ENCODE results near the gene IFI27L1.

The IFI27L1 gene

GRCh38 chr14:94047581-94047980, 33.5 kb upstream of the IFI27L1 start:
- TF ChIP-seq, protein P1, sequence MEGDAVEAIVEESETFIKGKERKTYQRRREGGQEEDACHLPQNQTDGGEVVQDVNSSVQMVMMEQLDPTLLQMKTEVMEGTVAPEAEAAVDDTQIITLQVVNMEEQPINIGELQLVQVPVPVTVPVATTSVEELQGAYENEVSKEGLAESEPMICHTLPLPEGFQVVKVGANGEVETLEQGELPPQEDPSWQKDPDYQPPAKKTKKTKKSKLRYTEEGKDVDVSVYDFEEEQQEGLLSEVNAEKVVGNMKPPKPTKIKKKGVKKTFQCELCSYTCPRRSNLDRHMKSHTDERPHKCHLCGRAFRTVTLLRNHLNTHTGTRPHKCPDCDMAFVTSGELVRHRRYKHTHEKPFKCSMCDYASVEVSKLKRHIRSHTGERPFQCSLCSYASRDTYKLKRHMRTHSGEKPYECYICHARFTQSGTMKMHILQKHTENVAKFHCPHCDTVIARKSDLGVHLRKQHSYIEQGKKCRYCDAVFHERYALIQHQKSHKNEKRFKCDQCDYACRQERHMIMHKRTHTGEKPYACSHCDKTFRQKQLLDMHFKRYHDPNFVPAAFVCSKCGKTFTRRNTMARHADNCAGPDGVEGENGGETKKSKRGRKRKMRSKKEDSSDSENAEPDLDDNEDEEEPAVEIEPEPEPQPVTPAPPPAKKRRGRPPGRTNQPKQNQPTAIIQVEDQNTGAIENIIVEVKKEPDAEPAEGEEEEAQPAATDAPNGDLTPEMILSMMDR (IDR thresholded peaks at IDR 0.05; ENCODE audit: poor library complexity, severe bottlenecking), result no peak
- Histone ChIP-seq H3K36me3 (ENCODE audit: low read depth) (peaks cover 63% of the 10 kb centered on the region), H3K27me3 (ENCODE audit: insufficient read depth, poor library complexity, severe bottlenecking) (no peaks in the 10 kb centered on the region), H3K4me3 (ENCODE audit: severe bottlenecking) (no peak overlapping the region), H3K27ac (ENCODE audit: poor library complexity, severe bottlenecking) (no peak overlapping the region), H3K4me1 (ENCODE audit: insufficient read depth, poor library complexity, severe bottlenecking) (no peaks in the 10 kb centered on the region), H3K9me3 (ENCODE audit: severe bottlenecking) (no peaks in the 10 kb centered on the region)
- ATAC-seq (ENCODE audit: low read depth) (no peak), DNase-seq (ENCODE audit: low spot score) (no peak)

GRCh38 chr14:94048691-94049624, 32.2 kb upstream of the IFI27L1 start:
- peaks cover 73% of the 10 kb centered on the region for H3K36me3 ChIP-seq (ENCODE audit: low read depth)
- no peaks in the 10 kb centered on the region for H3K4me1 ChIP-seq (ENCODE audit: insufficient read depth, poor library complexity, severe bottlenecking)
- TF ChIP-seq, protein P1 (IDR thresholded peaks at IDR 0.05; ENCODE audit: poor library complexity, severe bottlenecking), result no peak
- H3K4me3 ChIP-seq (ENCODE audit: severe bottlenecking), result no peak overlapping the region
- H3K27me3 ChIP-seq (ENCODE audit: insufficient read depth, poor library complexity, severe bottlenecking), result no peaks in the 10 kb centered on the region
- no peak for ATAC-seq (ENCODE audit: low read depth)
- H3K27ac ChIP-seq (ENCODE audit: poor library complexity, severe bottlenecking), result no peak overlapping the region
- DNase-seq (ENCODE audit: low spot score), result no peak
- H3K9me3 ChIP-seq (ENCODE audit: severe bottlenecking), result no peaks in the 10 kb centered on the region

DNA sequence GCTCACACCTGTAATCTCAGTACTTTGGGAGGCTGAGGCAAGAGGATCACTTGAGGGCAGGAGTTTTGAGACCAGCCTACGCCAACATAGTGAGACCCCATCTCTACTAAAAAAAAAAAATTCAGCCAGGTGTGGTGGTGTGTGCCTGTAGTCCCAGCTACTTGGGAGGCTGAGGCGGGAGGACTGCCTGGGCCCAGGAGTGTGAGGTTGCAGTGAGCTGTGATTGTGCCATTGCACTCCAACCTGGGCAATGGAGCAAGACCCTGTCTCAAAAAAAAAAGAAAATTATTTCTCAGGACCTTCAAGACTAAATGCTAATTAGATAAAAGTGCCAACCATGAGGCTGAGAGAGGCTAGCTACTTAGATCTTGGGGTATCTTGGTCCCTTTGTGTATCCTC, 31.5 kb upstream of the IFI27L1 start:
- Histone ChIP-seq H3K4me1 (ENCODE audit: insufficient read depth, poor library complexity, severe bottlenecking) (no peaks in the 10 kb centered on the region), H3K4me3 (ENCODE audit: severe bottlenecking) (no peak overlapping the region), H3K27me3 (ENCODE audit: insufficient read depth, poor library complexity, severe bottlenecking) (no peaks in the 10 kb centered on the region), H3K9me3 (ENCODE audit: severe bottlenecking) (no peaks in the 10 kb centered on the region), H3K27ac (ENCODE audit: poor library complexity, severe bottlenecking) (no peak overlapping the region), H3K36me3 (ENCODE audit: low read depth) (peaks cover 80% of the 10 kb centered on the region)
- TF ChIP-seq, protein P1 (IDR thresholded peaks at IDR 0.05; ENCODE audit: poor library complexity, severe bottlenecking), result no peak
- DNase-seq (ENCODE audit: low spot score) (no peak), ATAC-seq (ENCODE audit: low read depth) (no peak)

- H3K4me1 ChIP-seq (ENCODE audit: insufficient read depth, poor library complexity, severe bottlenecking), result no peaks in the 10 kb centered on the region
- no peaks in the 10 kb centered on the region for H3K9me3 ChIP-seq (ENCODE audit: severe bottlenecking)
- peak; percentile 57 for DNase-seq (ENCODE audit: low spot score)
- peaks cover 86% of the 10 kb centered on the region for H3K36me3 ChIP-seq (ENCODE audit: low read depth)
- no peak for ATAC-seq (ENCODE audit: low read depth)
- H3K27me3 ChIP-seq (ENCODE audit: insufficient read depth, poor library complexity, severe bottlenecking), result no peaks in the 10 kb centered on the region
- no peak overlapping the region for H3K27ac ChIP-seq (ENCODE audit: poor library complexity, severe bottlenecking)
- no peak overlapping the region for H3K4me3 ChIP-seq (ENCODE audit: severe bottlenecking)
- TF ChIP-seq, protein P1 (IDR thresholded peaks at IDR 0.05; ENCODE audit: poor library complexity, severe bottlenecking), result no peak
These were observed 30.8 kb upstream of the IFI27L1 start for GRCh38 chr14:94050231-94050880.
